ENCODE data around the gene SP2.

SP2 gene

GRCh38 chr17:47968836-47969235 is 72.8 kb downstream of the SP2 start:
- H3K9ac ChIP-seq (ENCODE audit: low read depth, low read length), result no peak overlapping the region
- WGBS, result 92% methylated on average over 5 of the region's 5 CpGs
- H3K27me3 ChIP-seq (ENCODE audit: insufficient read depth, low read length), result no peaks in the 10 kb centered on the region
- H3K9me3 ChIP-seq (ENCODE audit: insufficient read depth, low read depth, low read length), result no peaks in the 10 kb centered on the region
- peaks cover 4% of the 10 kb centered on the region; the same call in 1 of the 2 replicates for H3K4me1 ChIP-seq (ENCODE audit: insufficient read depth, low read length)
- H3K4me3 ChIP-seq (ENCODE audit: low read length), result no peak overlapping the region
- peaks cover 9% of the 10 kb centered on the region for H3K36me3 ChIP-seq (ENCODE audit: insufficient read depth, low read length)
- no peak overlapping the region for H3K27ac ChIP-seq (ENCODE audit: low read depth, low read length)

- WGBS, result 66% methylated on average over 15 of the region's 15 CpGs
- Histone ChIP-seq H3K27me3 (ENCODE audit: insufficient read depth, low read length) (no peaks in the 10 kb centered on the region), H3K27ac (ENCODE audit: low read depth, low read length) (no peak overlapping the region), H3K36me3 (ENCODE audit: insufficient read depth, low read length) (peaks cover 20% of the 10 kb centered on the region), H3K4me3 (ENCODE audit: low read length) (peak overlapping the region; percentile 38), H3K9me3 (ENCODE audit: insufficient read depth, low read depth, low read length) (no peaks in the 10 kb centered on the region), H3K9ac (ENCODE audit: low read depth, low read length) (no peak overlapping the region), H3K4me1 (ENCODE audit: insufficient read depth, low read length) (peaks cover 4% of the 10 kb centered on the region; the same call in 1 of the 2 replicates)
Observed at GRCh38 chr17:47969930-47970724, 74.1 kb downstream of the SP2 start.

- WGBS, result 1% methylated on average over 62 of the region's 62 CpGs
- no peaks in the 10 kb centered on the region for H3K9me3 ChIP-seq (ENCODE audit: insufficient read depth, low read depth, low read length)
- peak within 1 kb of the TSS; percentile 75 for H3K27ac ChIP-seq (ENCODE audit: low read depth, low read length)
- peaks cover 28% of the 10 kb centered on the region for H3K36me3 ChIP-seq (ENCODE audit: insufficient read depth, low read length)
- no peaks in the 10 kb centered on the region for H3K27me3 ChIP-seq (ENCODE audit: insufficient read depth, low read length)
- peak within 1 kb of the TSS; percentile 70 for H3K9ac ChIP-seq (ENCODE audit: low read depth, low read length)
- H3K4me3 ChIP-seq (ENCODE audit: low read length), result peak within 1 kb of the TSS; percentile 71
- peaks cover 4% of the 10 kb centered on the region; the same call in 1 of the 2 replicates for H3K4me1 ChIP-seq (ENCODE audit: insufficient read depth, low read length)
Observed at GRCh38 chr17:47970725-47971499, 74.9 kb downstream of the SP2 start, which contains the start of gene CDK5RAP3. TSS of gene CDK5RAP3 (plus strand) at chr17:47971113. CDS start at chr17:47971147, 34 bp downstream.

- no peak overlapping the region for H3K4me3 ChIP-seq (ENCODE audit: low read length)
- peaks cover 45% of the 10 kb centered on the region for H3K36me3 ChIP-seq (ENCODE audit: insufficient read depth, low read length)
- H3K27ac ChIP-seq (ENCODE audit: low read depth, low read length), result no peak overlapping the region
- H3K9ac ChIP-seq (ENCODE audit: low read depth, low read length), result no peak overlapping the region
- H3K27me3 ChIP-seq (ENCODE audit: insufficient read depth, low read length), result no peaks in the 10 kb centered on the region
- no peaks in the 10 kb centered on the region for H3K9me3 ChIP-seq (ENCODE audit: insufficient read depth, low read depth, low read length)
- peaks cover 4% of the 10 kb centered on the region; the same call in 1 of the 2 replicates for H3K4me1 ChIP-seq (ENCODE audit: insufficient read depth, low read length)
- WGBS, result 95% methylated on average over 8 of the region's 8 CpGs
Observed at GRCh38 chr17:47973541-47973940, 77.5 kb downstream of the SP2 start.

- Histone ChIP-seq H3K9me3 (ENCODE audit: insufficient read depth, low read depth, low read length) (no peaks in the 10 kb centered on the region), H3K4me3 (ENCODE audit: low read length) (no peak overlapping the region), H3K36me3 (ENCODE audit: insufficient read depth, low read length) (peaks cover 63% of the 10 kb centered on the region), H3K27ac (ENCODE audit: low read depth, low read length) (no peak overlapping the region), H3K27me3 (ENCODE audit: insufficient read depth, low read length) (no peaks in the 10 kb centered on the region), H3K4me1 (ENCODE audit: insufficient read depth, low read length) (peaks cover 2% of the 10 kb centered on the region; the same call in 1 of the 2 replicates), H3K9ac (ENCODE audit: low read depth, low read length) (no peak overlapping the region)
- WGBS, result 91% methylated on average over 15 of the region's 15 CpGs
Observed at GRCh38 chr17:47975189-47975822, 79.3 kb downstream of the SP2 start.

GRCh38 chr17:47975823-47976205 is 79.8 kb downstream of the SP2 start:
- 97% methylated on average over 9 of the region's 10 CpGs for WGBS

GRCh38 chr17:47978324-47978723 is 82.3 kb downstream of the SP2 start:
- H3K9me3 ChIP-seq (ENCODE audit: insufficient read depth, low read depth, low read length), result no peaks in the 10 kb centered on the region
- no peak overlapping the region for H3K4me3 ChIP-seq (ENCODE audit: low read length)
- H3K36me3 ChIP-seq (ENCODE audit: insufficient read depth, low read length), result peaks cover 86% of the 10 kb centered on the region
- no peak overlapping the region for H3K27ac ChIP-seq (ENCODE audit: low read depth, low read length)
- no peak overlapping the region for H3K9ac ChIP-seq (ENCODE audit: low read depth, low read length)
- H3K27me3 ChIP-seq (ENCODE audit: insufficient read depth, low read length), result no peaks in the 10 kb centered on the region
- WGBS, result 27% methylated on average over 7 of the region's 7 CpGs
- H3K4me1 ChIP-seq (ENCODE audit: insufficient read depth, low read length), result no peaks in the 10 kb centered on the region

More at GRCh38 chr17:47975823-47976205, 79.8 kb downstream of the SP2 start:
- Histone ChIP-seq H3K27ac (ENCODE audit: low read depth, low read length) (no peak overlapping the region), H3K36me3 (ENCODE audit: insufficient read depth, low read length) (peaks cover 68% of the 10 kb centered on the region), H3K4me3 (ENCODE audit: low read length) (no peak overlapping the region), H3K27me3 (ENCODE audit: insufficient read depth, low read length) (no peaks in the 10 kb centered on the region), H3K9ac (ENCODE audit: low read depth, low read length) (no peak overlapping the region), H3K4me1 (ENCODE audit: insufficient read depth, low read length) (no peaks in the 10 kb centered on the region), H3K9me3 (ENCODE audit: insufficient read depth, low read depth, low read length) (no peaks in the 10 kb centered on the region)

Measured in HUES64 (cell line).